ENCODE results near the gene SH3RF1.

DNA sequence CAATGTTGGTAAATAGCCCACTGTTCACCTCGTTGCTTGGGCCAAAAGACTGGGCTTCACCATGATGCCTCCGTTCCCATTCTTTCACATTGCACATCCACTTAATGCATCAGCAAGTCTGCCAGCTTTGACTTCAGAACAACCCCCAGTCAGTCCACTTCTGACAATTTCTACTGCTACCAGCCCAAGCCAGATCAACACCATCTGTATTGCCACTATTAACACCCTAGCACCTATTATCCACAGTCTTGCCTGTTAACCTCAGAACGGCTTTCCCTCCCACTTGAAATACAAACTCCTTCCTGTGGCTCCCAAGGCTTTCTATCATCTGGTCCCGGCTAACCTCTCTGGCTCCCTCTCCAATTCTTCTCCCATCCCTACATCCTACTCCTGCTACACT is 95.7 kb downstream of the SH3RF1 start:
- TF ChIP-seq CTCF (IDR thresholded peaks at IDR 0.05), result no peak
- TF ChIP-seq POLR2AphosphoS5 (IDR thresholded peaks at IDR 0.05), result no peak
- TF ChIP-seq POLR2A (IDR thresholded peaks at IDR 0.05; ENCODE audit: low read depth), result no peak
- TF ChIP-seq EP300 (IDR thresholded peaks at IDR 0.05), result no peak

Measured in esophagus muscularis mucosa (tissue), 4 donors.